BLaER1 (cell line): ENCODE results near the gene HPCAL1.

Source experiments
- H3K27ac ChIP-seq: shearing (Covaris generic); formaldehyde crosslinking; 2 replicates; pipeline ENCODE4 v1.8.1; 2022
- H3K27me3 ChIP-seq: shearing (Covaris generic); formaldehyde crosslinking; 2 replicates; pipeline ENCODE4 v1.8.1; 2022
- H3K36me3 ChIP-seq: shearing (Covaris generic); formaldehyde crosslinking; 2 replicates; pipeline ENCODE4 v1.8.1; 2022
- H3K4me1 ChIP-seq: shearing (Covaris generic); formaldehyde crosslinking; 2 replicates; pipeline ENCODE4 v1.8.1; 2022
- H3K4me2 ChIP-seq: shearing (Covaris generic); formaldehyde crosslinking; 2 replicates; pipeline ENCODE4 v1.8.1; 2022
- H3K4me3 ChIP-seq: shearing (Covaris generic); formaldehyde crosslinking; 2 replicates; pipeline ENCODE4 v1.8.1; 2022
- H3K9ac ChIP-seq: shearing (Covaris generic); formaldehyde crosslinking; 2 replicates; pipeline ENCODE4 v1.8.1; 2022
- H3K9me3 ChIP-seq: shearing (Covaris generic); formaldehyde crosslinking; 2 replicates; pipeline ENCODE4 v1.8.1; 2022
- H4K20me1 ChIP-seq: shearing (Covaris generic); formaldehyde crosslinking; 2 replicates; pipeline ENCODE4 v1.8.1; 2022
- Cebpa-rat ChIP-seq: shearing (Covaris generic); IDR thresholded peaks from 2 replicates; pipeline ENCODE4 v1.8.1; 2022

The HPCAL1 gene

GRCh38 chr2:10309286-10309685, 6.6 kb downstream of the HPCAL1 start:
- peaks cover 47% of the 10 kb centered on the region for H3K4me1 ChIP-seq
- TF ChIP-seq Cebpa-rat, result no peak
- peaks cover 24% of the 10 kb centered on the region for H3K36me3 ChIP-seq
- H3K4me2 ChIP-seq, result no peak overlapping the region
- peaks cover 13% of the 10 kb centered on the region; the same call in 1 of the 2 replicates for H3K9me3 ChIP-seq
- no peak overlapping the region for H3K9ac ChIP-seq
- no peak overlapping the region for H3K27ac ChIP-seq
- no peak overlapping the region for H3K4me3 ChIP-seq
- H3K27me3 ChIP-seq, result no peaks in the 10 kb centered on the region
- H4K20me1 ChIP-seq, result peaks cover 84% of the 10 kb centered on the region

- Histone ChIP-seq H3K9me3 (peaks cover 13% of the 10 kb centered on the region; the same call in 1 of the 2 replicates), H3K4me3 (no peak overlapping the region), H4K20me1 (peaks cover 74% of the 10 kb centered on the region), H3K27me3 (no peaks in the 10 kb centered on the region), H3K9ac (no peak overlapping the region), H3K36me3 (peaks cover 24% of the 10 kb centered on the region), H3K27ac (no peak overlapping the region), H3K4me2 (no peak overlapping the region), H3K4me1 (peaks cover 36% of the 10 kb centered on the region)
- TF ChIP-seq Cebpa-rat, result no peak
Observed at GRCh38 chr2:10310309-10310888, 7.7 kb downstream of the HPCAL1 start.

GRCh38 chr2:10311736-10312135, 9.0 kb downstream of the HPCAL1 start:
- Histone ChIP-seq H3K27ac (no peak overlapping the region), H3K4me1 (peaks cover 22% of the 10 kb centered on the region), H3K9me3 (peaks cover 13% of the 10 kb centered on the region; the same call in 1 of the 2 replicates), H3K4me2 (no peak overlapping the region), H3K4me3 (no peak overlapping the region), H3K27me3 (no peaks in the 10 kb centered on the region), H4K20me1 (peaks cover 74% of the 10 kb centered on the region), H3K9ac (no peak overlapping the region), H3K36me3 (peaks cover 24% of the 10 kb centered on the region)
- no peak for TF ChIP-seq Cebpa-rat

GRCh38 chr2:10312437-10312957, 9.8 kb downstream of the HPCAL1 start:
- H3K9me3 ChIP-seq, result peaks cover 13% of the 10 kb centered on the region; the same call in 1 of the 2 replicates
- H3K4me1 ChIP-seq, result peaks cover 15% of the 10 kb centered on the region
- H3K4me2 ChIP-seq, result no peak overlapping the region
- H4K20me1 ChIP-seq, result peaks cover 73% of the 10 kb centered on the region
- H3K4me3 ChIP-seq, result no peak overlapping the region
- no peaks in the 10 kb centered on the region for H3K27me3 ChIP-seq
- no peak for TF ChIP-seq Cebpa-rat
- H3K9ac ChIP-seq, result no peak overlapping the region
- H3K36me3 ChIP-seq, result peaks cover 24% of the 10 kb centered on the region
- H3K27ac ChIP-seq, result no peak overlapping the region

DNA sequence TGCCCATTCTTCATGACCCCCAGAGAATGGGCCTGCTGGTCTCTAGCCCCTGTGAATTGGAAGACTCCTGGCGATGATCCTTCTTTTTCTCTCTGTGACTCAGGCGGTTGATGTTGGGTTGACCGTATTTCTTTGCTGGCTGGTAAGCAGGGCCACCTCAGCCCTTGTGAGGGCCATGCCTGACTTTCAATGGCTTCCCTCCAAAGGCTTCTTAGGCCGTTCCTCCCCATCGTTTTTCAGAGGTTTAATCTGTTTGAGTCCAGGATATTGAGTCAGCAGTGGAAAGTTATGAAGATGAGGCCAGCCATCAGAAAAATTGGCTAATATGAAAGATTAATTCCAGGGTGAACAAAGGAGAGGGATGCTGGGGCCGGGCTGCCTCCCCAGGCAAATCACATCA, 13.6 kb downstream of the HPCAL1 start:
- H3K9me3 ChIP-seq, result peaks cover 31% of the 10 kb centered on the region
- no peak overlapping the region for H3K9ac ChIP-seq
- H3K27ac ChIP-seq, result no peak overlapping the region
- H3K27me3 ChIP-seq, result no peaks in the 10 kb centered on the region
- H3K4me1 ChIP-seq, result peaks cover 5% of the 10 kb centered on the region; the same call in 1 of the 2 replicates
- no peak overlapping the region for H3K4me2 ChIP-seq
- no peak overlapping the region for H3K4me3 ChIP-seq
- peaks cover 46% of the 10 kb centered on the region for H3K36me3 ChIP-seq
- no peak for TF ChIP-seq Cebpa-rat
- peaks cover 61% of the 10 kb centered on the region for H4K20me1 ChIP-seq

DNA sequence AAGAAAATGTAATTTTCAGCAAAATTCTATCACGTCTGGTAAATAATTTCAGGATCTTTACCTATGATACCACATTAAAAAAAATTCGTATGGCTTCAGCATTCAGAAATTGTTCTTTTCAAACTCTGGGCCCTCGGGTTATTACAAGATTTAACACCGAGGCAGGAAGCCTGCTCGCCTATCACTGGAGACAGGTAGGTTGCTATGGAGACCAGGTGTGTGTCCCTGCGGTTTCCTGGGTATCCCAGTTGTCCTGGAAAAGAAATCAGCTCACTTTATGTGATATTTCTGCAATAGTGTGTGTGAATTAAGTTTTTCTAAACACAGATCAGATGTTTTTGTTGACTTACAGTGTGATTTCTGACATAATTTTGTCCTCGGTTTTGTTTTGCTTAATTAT, 14.2 kb downstream of the HPCAL1 start:
- H3K9ac ChIP-seq, result no peak overlapping the region
- no peak overlapping the region for H3K4me2 ChIP-seq
- peaks cover 44% of the 10 kb centered on the region for H3K36me3 ChIP-seq
- no peak overlapping the region for H3K4me3 ChIP-seq
- no peak overlapping the region for H3K27ac ChIP-seq
- H3K27me3 ChIP-seq, result no peaks in the 10 kb centered on the region
- H4K20me1 ChIP-seq, result peaks cover 58% of the 10 kb centered on the region
- no peak for TF ChIP-seq Cebpa-rat
- H3K4me1 ChIP-seq, result peaks cover 5% of the 10 kb centered on the region; the same call in 1 of the 2 replicates
- H3K9me3 ChIP-seq, result peaks cover 33% of the 10 kb centered on the region

DNA sequence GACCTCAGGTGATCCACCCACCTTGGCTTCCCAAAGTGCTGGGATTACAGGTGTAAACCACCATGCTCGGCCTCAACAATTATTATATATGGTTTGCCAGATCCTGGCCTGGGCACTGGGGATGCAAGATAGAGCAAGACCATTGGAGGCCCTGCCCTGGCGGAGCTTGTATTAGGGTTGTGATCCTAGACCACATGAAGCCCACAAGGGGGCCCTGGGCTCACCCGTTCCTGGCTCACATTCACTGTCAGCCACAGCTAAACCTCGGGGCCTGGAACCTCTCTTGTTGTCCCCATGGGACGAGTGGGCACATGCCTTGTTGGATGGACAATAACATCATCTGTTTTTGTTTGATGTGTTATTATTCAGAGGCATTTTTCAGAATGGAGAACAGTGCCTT, 14.9 kb downstream of the HPCAL1 start:
- Histone ChIP-seq H3K27me3 (no peaks in the 10 kb centered on the region), H3K27ac (no peak overlapping the region), H3K4me2 (no peak overlapping the region), H3K36me3 (peaks cover 45% of the 10 kb centered on the region), H4K20me1 (peaks cover 59% of the 10 kb centered on the region), H3K4me3 (no peak overlapping the region), H3K9ac (no peak overlapping the region), H3K4me1 (peaks cover 5% of the 10 kb centered on the region; the same call in 1 of the 2 replicates), H3K9me3 (peaks cover 37% of the 10 kb centered on the region)
- no peak for TF ChIP-seq Cebpa-rat

DNA sequence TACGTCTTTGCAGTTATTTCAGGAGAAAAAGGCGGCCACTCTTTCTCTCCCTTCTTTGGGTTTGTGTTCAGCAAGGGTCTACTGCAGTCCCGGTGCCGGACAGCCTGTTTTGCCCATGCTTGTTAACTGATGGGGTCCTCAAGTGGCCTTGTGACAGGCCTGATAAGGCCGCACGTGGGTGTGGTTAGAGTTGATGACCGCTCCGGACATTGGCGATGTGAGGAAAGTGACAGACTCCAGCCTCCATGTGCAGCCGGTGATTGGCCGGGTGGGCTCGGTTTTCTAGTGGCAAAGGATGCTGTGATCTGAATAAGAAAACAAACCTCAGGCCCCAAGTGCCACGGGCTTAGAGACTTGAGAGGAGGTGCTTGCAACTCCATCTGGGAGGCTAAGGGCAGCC, 15.6 kb downstream of the HPCAL1 start:
- no peak overlapping the region for H3K9ac ChIP-seq
- peaks cover 33% of the 10 kb centered on the region for H3K9me3 ChIP-seq
- peaks cover 5% of the 10 kb centered on the region; the same call in 1 of the 2 replicates for H3K4me1 ChIP-seq
- peaks cover 43% of the 10 kb centered on the region for H3K36me3 ChIP-seq
- H3K4me3 ChIP-seq, result no peak overlapping the region
- H4K20me1 ChIP-seq, result peaks cover 59% of the 10 kb centered on the region
- TF ChIP-seq Cebpa-rat, result no peak
- H3K4me2 ChIP-seq, result no peak overlapping the region
- no peaks in the 10 kb centered on the region for H3K27me3 ChIP-seq
- H3K27ac ChIP-seq, result no peak overlapping the region

GRCh38 chr2:10319892-10320574, 17.3 kb downstream of the HPCAL1 start:
- Histone ChIP-seq H3K9ac (no peak overlapping the region), H3K4me2 (no peak overlapping the region), H3K4me1 (peaks cover 13% of the 10 kb centered on the region), H3K27me3 (no peaks in the 10 kb centered on the region), H4K20me1 (peaks cover 59% of the 10 kb centered on the region), H3K36me3 (peaks cover 41% of the 10 kb centered on the region), H3K27ac (no peak overlapping the region), H3K4me3 (no peak overlapping the region), H3K9me3 (peaks cover 33% of the 10 kb centered on the region)
- no peak for TF ChIP-seq Cebpa-rat

DNA sequence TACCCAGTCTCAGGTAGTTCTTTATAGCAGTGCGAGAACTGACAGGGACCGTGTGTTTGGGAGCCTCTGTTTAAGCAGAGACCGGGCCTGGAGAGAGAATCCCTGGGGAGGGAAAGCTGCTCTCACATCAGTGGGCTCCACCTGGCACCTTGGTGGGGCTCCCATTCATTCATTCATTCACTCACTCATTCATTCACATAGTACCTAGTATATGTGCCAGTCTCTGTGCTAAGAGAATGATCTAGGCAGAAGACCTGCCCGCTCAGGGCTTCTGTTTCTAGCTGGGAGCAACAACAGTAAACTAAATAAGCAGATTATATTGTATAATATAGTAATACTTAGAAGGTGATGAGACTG, 17.8 kb downstream of the HPCAL1 start:
- H3K36me3 ChIP-seq, result peaks cover 41% of the 10 kb centered on the region
- H4K20me1 ChIP-seq, result peaks cover 62% of the 10 kb centered on the region
- no peaks in the 10 kb centered on the region for H3K27me3 ChIP-seq
- H3K4me3 ChIP-seq, result no peak overlapping the region
- H3K4me2 ChIP-seq, result no peak overlapping the region
- no peak for TF ChIP-seq Cebpa-rat
- H3K9me3 ChIP-seq, result peaks cover 33% of the 10 kb centered on the region
- H3K27ac ChIP-seq, result no peak overlapping the region
- H3K9ac ChIP-seq, result no peak overlapping the region
- peaks cover 19% of the 10 kb centered on the region for H3K4me1 ChIP-seq
